Measurements from ENCODE around the gene TRERF1. TPM values are rescaled to one million over a fixed set of nuclear protein-coding genes. Genes with fewer than 3 reads are reported as not detected.
"Not testable (repeated sequence)": the region's sequence is repeated elsewhere in the genome, so short reads cannot be mapped to it uniquely, and the experiment has no call there.

TRERF1 gene
- total RNA-seq, 4 donors from 2014 or later: 1.6 to 4.1 (median 2.6) TPM

DNA sequence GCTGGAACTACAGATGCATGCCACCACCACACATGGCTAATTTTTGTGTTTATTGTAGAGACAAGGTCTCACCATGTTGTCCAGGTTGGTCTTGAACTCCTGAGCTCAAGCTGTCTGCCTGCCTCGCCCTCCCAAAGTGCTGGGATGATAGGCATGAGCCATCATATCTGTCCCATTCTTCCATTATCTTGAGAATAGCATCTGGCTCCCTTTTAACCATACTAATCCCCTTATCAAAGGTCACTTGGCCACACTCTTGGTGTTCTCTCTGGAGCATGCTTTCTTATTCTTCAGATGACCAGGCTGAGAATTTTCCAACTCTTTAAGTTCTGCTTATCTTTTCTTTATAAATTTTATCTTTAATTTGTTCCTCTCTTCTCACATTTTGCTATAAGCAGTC, 15.9 kb upstream of the TRERF1 start:
- H3K36me3 ChIP-seq: no peaks in the 10 kb centered on the region
- no peak for DNase-seq
- no peak overlapping the region for H3K4me3 ChIP-seq (replicated peaks in 1 of 3)
- no peaks in the 10 kb centered on the region for H3K4me1 ChIP-seq
- H3K27me3 ChIP-seq: no peaks in the 10 kb centered on the region
- intact Hi-C loops (cut with DNase I): no loop called here
- no peak overlapping the region for H3K27ac ChIP-seq
- TF ChIP-seq CTCF (IDR thresholded peaks at IDR 0.05): no peak
- TF ChIP-seq POLR2A (IDR thresholded peaks at IDR 0.05): no peak
- 73 to 83% methylated on average over 1 of the region's 1 CpG for WGBS, 2 donors
- H3K9me3 ChIP-seq: no peaks in the 10 kb centered on the region

DNA sequence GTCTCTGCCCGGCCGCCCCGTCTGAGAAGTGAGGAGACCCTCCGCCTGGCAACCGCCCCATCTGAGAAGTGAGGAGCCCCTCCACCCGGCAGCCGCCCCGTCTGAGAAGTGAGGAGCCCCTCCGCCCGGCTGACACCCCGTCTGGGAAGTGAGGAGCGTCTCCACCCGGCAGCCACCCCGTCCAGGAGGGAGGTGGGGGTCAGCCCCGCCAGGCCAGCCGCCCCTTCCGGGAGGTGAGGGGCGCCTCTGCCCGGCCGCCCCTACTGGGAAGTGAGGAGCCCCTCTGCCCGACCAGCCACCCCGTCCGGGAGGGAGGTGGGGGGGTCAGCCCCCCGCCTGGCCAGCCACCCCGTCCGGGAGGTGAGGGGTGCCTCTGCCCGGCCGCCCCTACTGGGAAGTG, 14.7 kb upstream of the TRERF1 start:
- DNase-seq; H3K27me3 ChIP-seq; H3K9me3 ChIP-seq; H3K36me3 ChIP-seq; H3K4me1 ChIP-seq; intact Hi-C loops (cut with DNase I); H3K4me3 ChIP-seq (replicated peaks in 1 of 3); H3K27ac ChIP-seq: not testable (repeated sequence)
- 92 to 100% methylated on average over 1 to 18 of the region's 28 CpGs for WGBS, 2 donors

DNA sequence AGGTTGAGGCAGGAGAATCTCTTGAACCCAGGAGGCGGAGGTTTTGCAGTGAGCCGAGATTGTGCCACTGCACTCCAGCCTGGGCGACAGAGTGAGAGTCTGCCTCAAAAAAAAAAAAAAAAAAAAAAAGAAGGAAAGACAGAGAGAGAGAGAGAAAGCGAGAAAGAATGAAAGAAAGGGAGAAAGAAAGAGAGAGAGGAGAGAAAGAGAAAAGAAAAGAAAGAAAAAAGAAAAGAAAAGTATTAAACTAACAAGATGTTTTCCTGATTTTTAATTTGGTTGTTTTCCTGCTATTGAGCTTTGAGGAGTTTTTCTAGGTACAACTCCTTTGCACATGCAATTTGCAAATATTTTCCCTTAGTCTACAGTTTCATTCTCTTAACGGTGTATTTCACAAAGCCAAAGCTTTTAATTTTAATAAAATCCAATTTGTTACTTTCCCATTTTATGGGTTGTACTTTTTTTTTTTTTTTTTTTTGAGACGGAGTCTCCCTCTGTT, 10.8 kb upstream of the TRERF1 start:
- intact Hi-C loops (cut with DNase I): no loop called here
- Histone ChIP-seq H3K4me1 (no peaks in the 10 kb centered on the region), H3K9me3 (no peaks in the 10 kb centered on the region), H3K27me3 (no peaks in the 10 kb centered on the region), H3K36me3 (no peaks in the 10 kb centered on the region), H3K4me3 (replicated peaks in 1 of 3) (no peak overlapping the region), H3K27ac (no peak overlapping the region)
- TF ChIP-seq CTCF (IDR thresholded peaks at IDR 0.05): no peak
- TF ChIP-seq POLR2A (IDR thresholded peaks at IDR 0.05): no peak
- 92 to 93% methylated on average over 5 to 6 of the region's 6 CpGs for WGBS, 2 donors
- DNase-seq: no peak

GRCh38 chr6:42460883-42461282, 9.2 kb upstream of the TRERF1 start:
- Histone ChIP-seq H3K9me3 (no peaks in the 10 kb centered on the region), H3K36me3 (no peaks in the 10 kb centered on the region), H3K4me3 (replicated peaks in 1 of 3) (no peak overlapping the region), H3K27ac (no peak overlapping the region), H3K27me3 (no peaks in the 10 kb centered on the region), H3K4me1 (no peaks in the 10 kb centered on the region)
- intact Hi-C loops (cut with DNase I): no loop called here
- WGBS, 2 donors: 71 to 81% methylated on average over 1 of the region's 1 CpG
- TF ChIP-seq CTCF (IDR thresholded peaks at IDR 0.05) (no peak), POLR2A (IDR thresholded peaks at IDR 0.05) (no peak)
- DNase-seq: no peak

DNA sequence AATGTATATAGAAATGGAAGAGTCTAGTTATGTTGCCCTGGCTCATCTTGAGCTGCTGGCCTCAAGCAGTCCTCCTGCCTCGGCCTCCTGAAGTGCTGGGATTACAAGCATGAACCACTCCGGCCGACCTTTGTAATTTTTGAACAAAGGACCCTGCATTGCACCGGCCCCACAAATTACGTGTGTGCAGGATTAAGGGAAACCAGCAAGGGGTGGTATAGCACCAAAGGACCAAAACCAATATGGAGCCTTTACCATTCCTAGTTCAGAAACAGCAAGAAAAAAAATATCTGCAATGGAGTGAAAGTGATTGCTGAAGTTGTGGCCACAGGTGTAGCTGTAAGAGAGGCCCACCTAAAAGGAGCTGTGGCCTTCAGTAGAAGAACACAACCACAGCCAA, 8.2 kb upstream of the TRERF1 start:
- Histone ChIP-seq H3K36me3 (no peaks in the 10 kb centered on the region), H3K4me3 (replicated peaks in 1 of 3) (no peak overlapping the region), H3K27ac (no peak overlapping the region), H3K4me1 (no peaks in the 10 kb centered on the region), H3K27me3 (no peaks in the 10 kb centered on the region), H3K9me3 (no peaks in the 10 kb centered on the region)
- 92 to 98% methylated on average over 5 of the region's 5 CpGs for WGBS, 2 donors
- no peak for TF ChIP-seq POLR2A (IDR thresholded peaks at IDR 0.05)
- TF ChIP-seq CTCF (IDR thresholded peaks at IDR 0.05): no peak
- intact Hi-C loops (cut with DNase I): no loop called here
- no peak for DNase-seq

- Histone ChIP-seq H3K9me3 (no peaks in the 10 kb centered on the region), H3K27me3 (no peaks in the 10 kb centered on the region), H3K27ac (no peak overlapping the region), H3K4me3 (replicated peaks in 1 of 3) (no peak overlapping the region), H3K4me1 (peaks cover 8 to 15% of the 10 kb centered on the region in 2 donors), H3K36me3 (no peaks in the 10 kb centered on the region)
- intact Hi-C loops (cut with DNase I): no loop called here
- 11 to 19% methylated on average over 8 to 11 of the region's 11 CpGs for WGBS, 2 donors
- TF ChIP-seq CTCF (IDR thresholded peaks at IDR 0.05): no peak
- no peak for TF ChIP-seq POLR2A (IDR thresholded peaks at IDR 0.05)
- DNase-seq: peak in 1 of 2 donors; percentile 4
Observed at GRCh38 chr6:42454428-42454791, 2.7 kb upstream of the TRERF1 start.

All from thyroid gland (tissue), 4 donors.